Stimulated activated CD4-positive, alpha-beta T cell treated with anti-CD3 and anti-CD28 coated beads, Interleukin-15, amount 100 ng/mL, for 48 hours (primary cell): ENCODE data around the gene EYA4.

Experiments used
- DNase-seq, 2 donors: peaks; one replicate each; pipeline ENCODE4 v3.0.0-alpha.2; 2020; ENCODE audit warnings: low read depth in 2 of 2

The EYA4 gene

DNA sequence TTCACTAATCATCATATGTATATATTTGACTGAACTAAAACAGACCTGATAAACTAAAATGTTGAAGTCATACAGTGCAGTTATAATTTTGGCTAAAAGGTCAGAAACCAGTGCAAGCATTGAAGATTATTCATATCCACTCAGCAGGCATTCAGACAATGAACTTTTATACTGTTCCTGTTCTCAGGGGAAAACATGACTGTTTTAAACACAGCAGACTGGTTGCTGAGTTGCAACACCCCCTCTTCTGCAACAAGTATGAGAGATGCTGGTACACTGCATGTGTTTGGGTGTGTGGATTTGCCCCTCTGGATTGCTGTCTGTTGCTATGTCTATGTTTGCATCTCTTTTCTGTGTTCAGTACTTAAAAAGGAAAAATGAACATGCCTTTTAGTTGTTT lies 206.8 kb downstream of the EYA4 start:
- no peak for DNase-seq

DNA sequence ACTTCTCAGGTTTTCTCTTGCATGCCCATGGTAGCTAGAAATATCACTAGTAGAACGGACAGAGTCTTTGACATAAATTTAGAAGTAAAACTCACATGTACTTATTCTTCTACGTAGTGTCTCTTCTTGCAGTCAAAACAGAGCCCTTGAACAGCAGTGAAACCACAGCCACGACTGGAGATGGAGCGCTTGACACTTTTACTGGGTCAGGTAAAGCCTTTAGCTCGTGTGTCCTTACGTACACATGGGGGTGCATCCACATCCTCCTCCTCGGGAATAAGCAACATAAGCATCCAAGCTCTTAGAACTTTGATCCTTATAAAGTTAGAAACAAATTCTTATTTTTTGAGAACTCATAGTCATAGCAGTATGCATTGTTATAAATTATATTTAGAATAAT lies 215.3 kb downstream of the EYA4 start:
- DNase-seq: no peak

DNA sequence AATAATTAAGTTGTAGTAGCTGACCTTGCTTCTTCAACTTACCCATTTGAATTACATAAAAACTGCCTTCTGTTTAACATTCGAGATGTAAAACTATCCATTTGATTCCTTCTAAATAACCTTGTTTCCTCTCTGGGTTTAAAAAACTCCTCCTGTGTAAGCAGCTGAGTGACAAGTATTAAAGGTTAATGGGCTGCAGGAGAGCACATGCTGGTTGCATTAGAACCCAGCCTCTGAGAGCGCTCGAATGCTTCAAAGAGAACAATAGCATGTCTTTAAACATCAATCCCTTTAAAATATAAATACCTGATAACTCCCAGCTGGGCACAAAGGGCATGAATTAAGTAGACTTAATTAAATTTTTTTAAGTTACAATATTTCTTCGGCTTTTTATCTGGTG lies 215.8 kb downstream of the EYA4 start:
- no peak for DNase-seq

DNA sequence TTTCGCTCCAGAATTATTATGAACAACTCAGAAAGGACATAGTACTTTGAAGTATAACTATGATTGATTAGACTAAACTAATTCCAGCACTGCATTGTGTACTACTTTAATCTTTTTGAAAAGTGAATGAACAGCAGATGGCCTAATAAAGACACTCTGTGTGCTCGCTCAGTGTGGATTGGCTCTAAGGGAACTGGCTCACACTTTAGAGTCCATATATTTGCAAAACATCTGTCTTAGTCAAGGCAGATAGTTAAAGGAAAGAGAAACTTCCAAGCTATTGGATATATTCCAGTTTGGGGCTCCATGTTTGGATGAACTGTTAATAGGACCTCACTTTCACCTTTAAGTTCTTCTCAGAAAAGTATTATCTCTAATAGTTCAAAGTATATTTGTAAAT lies 218.9 kb downstream of the EYA4 start:
- no peak for DNase-seq

DNA sequence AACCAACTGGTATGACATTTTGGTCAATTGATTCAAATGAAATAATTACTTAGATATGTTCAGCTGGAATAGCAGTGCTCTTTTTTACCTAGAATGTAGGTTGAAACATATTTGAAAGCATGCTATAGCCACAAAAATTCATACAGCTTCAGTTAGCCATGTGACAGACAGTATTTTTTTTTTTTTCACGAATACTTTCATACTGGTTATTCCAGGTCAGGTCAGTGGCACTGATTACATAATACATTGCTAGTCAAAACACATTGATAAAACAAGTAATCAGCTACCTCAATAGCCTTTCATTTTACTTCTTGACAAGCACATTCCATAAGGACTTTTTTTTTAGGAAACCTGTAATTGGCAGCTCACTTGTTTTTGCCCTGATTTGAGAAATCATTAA lies 222.6 kb downstream of the EYA4 start:
- DNase-seq: no peak

DNA sequence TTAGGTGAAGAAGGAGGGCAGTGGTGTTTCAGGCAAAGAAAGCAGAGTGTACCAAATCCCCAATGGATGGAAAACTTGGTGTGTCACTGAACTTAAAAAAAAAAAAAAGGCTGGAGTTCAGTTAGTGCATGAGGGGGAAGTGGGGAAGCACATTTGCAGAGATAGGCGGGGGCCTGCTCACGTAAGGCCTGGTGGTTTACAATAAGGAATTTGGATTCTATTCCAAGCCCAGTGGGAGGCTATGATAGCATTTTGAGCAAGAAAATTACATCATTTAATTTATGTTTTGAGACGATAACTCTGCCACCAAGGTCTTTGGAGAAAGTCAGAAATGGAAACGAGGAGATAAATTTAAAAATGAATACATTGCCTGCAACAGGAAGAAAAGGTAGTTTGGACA lies 225.5 kb downstream of the EYA4 start:
- no peak for DNase-seq

DNA sequence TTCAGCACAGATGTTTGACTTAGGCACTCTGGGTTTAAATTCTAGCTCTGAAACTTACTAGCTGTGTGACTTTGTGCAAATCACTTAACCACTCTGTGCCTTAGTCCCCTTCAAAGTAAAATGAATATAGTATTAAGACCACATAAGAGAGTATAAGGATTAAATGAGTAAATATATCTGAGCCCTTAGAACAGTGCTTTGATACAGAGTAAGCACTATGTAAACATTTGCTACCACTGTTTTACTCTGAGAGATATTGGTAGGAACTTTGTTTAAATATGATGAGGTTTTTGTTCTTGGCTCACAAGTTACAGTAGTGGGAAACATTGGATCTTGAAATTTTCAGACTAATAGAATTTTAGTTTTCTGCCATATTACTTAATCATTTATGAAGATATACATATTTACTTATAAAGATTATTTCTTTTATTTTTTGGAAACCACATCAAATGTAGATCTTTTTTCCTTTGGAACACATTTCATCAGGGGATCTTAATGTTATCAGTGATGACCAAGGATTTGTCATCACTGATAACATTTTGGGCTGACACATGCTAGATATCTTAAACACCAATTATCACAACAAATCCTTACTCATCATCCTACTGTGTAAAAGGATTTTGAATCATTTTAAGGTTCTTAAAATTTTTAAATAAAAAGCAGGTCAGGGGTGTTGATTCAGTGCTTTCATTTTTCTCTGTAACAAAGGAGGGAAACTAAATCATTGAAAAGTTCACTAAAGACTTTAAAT lies 226.2 kb downstream of the EYA4 start:
- DNase-seq: no peak

DNA sequence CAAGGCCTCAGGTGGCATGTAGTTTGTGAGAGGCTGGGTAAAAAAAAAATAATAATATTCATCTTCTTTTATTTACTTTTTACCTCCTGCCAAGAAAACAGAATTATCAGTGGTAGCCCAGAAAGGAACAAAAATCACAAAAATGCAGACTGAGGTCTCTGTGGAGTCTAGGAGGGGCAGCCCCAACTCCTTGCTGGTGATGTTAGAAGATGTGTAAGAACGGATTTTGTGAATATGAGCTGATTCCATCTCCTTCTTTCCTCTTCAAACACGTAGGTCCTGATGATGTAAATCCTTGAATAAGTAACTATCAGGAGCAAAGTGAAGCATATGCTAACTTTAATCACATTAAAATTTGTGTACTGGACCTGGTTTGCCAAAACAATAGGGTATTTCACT lies 226.8 kb downstream of the EYA4 start:
- DNase-seq: no peak

DNA sequence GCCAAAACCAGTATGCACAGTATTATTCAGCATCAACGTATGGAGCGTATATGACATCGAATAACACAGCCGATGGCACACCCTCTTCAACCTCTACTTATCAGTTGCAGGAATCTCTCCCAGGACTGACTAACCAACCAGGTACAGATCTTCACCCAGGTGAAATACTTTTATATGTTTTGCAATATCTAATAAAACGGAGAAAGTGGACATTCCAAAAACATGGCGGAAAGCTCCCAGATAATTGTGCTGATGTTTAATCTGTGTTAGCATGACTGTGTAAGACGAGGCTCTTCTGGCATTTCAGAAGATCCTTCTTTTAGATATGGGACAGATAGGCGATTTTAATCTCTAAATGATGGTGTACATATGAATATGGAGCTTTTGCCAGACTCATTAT lies 227.4 kb downstream of the EYA4 start:
- DNase-seq: no peak

DNA sequence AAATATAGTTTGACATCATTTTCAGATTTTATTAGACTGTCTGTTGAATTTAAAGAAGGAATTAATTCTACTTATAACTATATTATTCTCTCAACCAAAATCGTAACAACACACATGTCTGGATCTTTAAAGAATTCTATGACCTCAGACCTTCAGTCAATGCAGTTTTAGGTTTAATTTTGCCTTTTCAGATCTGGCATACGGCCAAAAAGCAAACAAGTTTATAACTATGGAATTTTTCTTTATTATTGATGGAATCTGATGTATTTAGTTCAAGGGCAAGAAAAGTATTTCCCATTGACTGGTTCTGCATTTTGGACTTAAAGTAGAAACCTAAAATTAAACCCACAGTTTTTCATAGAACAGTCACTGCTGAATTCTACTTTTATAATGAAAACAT lies 233.4 kb downstream of the EYA4 start:
- no peak for DNase-seq

DNA sequence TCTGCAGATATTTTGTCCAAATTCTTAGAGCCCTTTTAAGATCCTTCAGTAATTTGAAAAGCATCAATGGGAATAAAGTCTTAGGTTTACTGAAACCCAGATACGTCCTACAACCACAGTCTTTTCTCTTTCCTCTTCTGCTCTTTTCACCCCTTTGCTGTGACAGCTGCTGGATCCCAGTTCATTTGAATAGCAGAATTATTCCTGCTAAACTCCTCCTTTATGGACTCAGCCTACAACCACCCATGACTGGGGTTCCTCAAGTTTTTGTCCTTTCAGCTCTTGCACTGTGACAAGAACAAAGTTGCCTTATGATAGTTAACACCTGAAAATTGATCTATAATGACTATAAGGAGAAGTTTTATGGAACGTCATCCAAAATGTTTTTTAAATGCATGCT lies 237.5 kb downstream of the EYA4 start:
- DNase-seq: no peak

DNA sequence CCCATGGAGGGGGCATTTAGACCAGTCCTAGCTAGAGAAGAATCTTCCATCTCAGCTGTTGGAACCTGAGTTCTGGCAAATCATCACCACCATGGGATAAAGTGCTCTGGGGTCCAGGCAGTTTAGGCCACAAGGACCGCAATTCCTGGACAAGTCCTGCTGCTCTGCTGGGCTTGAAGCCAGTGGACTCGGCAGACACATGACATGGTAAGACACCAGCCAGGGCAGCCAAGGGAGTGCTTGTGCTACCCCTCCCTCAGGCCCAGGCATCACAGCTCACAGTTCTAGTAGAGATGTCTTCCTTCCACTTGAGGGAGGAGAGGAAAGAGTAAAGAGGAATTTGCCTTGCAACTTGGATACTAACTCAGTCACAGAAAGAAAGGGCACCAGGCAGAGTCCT lies 246.0 kb downstream of the EYA4 start:
- DNase-seq: no peak

DNA sequence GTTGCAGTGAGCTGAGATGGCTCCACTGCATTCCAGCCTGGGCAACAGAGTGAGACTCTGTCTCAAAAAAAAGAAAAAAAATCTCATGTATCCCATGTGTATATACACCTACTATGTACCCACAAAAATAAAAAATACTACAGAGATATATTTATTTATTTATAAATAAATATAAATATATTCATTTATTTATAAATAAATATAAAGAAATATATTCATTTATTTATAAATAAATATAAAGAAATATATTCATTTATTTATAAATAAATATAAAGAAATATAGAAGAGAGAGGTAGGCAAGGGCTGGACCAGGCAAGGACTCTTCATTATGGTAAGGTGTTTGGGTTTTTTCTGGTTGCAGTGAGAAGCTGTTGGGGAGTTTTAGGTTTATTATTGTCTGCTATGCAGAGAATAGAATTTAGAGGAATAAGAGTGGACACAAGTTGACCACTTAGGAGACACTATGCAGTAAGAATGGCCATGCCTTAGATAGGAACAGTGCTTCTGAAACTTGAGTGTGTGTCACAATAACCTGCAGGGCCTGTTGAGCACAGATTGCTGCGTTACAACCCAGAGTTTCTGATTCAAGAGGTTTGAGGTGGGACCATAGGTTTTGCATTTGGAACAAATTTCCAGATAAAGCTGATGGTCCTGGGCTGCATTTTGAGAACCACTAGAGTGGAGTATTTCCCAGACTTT lies 254.2 kb downstream of the EYA4 start:
- no peak for DNase-seq

DNA sequence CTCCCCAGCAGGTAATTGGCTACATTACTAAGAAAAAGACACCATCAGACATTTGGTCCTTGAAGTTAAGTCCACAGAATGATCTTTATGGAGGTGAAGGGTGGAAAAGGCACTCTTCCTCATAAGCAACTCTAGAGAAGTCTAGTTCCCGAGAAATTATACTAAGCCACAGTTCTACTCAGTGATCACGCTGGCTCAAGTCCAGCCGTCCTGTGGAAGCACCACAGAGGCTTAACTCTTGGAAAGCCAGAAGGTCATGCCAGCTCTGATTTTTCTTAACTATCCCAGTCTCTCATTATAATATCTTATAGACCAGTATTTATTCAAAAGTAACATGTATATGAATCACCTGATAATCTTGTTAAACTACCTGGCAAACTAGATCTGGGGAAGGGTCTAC lies 258.5 kb downstream of the EYA4 start:
- DNase-seq: no peak

DNA sequence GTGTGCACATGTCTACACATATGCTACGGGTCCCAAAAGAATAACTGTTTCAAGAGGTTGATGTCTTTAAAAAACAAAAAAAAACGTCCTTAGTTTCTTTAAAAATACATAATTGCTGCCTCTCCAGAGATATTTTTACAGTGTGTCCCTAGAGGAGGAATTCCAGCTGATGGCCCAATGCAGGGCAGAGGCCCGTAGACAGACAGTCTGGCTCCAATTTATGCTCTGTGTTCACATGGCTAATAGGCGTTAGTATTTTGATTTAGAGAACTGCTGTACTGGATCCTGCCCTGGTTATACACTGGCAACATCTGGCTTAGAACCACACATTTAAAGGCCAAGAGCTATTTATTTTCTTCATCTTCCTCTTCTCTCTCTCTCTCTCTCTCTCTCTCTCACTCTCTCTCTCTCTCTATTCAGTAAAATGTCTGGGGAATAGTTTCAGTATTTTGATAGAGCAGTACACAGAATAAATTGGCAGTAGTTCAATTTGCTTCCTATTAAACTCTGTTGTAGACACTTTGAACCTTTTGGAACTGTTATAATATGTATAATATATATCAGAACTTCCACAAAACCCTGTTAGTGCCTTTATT lies 260.6 kb downstream of the EYA4 start:
- DNase-seq: no peak

DNA sequence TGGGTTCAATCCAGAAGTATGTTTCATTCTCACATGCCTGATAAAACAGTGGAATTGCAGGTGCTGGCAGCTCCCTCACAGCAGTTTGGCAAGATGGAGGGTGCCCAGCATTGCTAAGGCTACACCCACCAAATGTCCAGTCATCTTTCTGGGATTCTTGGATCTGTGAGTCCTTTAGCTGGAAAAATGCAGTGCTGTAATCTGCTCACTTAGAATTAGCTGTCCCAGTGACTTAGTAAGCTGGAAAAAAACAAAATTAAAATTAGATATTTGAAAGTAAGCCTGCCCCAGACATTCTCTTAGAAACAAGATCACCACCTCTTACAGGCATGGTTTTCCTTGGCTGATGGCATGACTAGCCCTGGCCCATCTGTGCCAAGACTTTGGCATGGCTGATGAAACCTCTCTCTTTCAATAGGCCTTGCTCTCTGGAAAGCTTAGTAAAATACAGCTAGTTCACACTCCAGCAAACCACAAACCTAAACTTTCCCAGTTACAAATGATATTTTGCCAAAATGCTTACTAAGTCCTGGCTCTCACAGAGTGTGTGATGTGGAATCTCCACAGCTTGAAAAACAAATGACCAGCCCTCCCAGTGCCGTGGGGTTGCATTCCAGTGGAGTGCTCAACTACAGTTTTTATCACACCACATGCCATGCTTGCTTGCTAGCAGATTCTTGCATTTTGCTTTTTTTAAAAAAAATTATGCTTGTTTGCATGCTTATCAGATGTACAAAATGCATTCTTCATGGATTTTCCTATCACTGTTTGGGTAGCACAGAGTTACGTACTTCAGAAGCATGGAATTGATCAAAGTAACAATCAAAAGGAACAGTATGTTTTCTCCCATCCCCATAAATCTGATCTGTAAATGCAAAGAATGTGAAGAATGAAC lies 261.5 kb downstream of the EYA4 start:
- no peak for DNase-seq

DNA sequence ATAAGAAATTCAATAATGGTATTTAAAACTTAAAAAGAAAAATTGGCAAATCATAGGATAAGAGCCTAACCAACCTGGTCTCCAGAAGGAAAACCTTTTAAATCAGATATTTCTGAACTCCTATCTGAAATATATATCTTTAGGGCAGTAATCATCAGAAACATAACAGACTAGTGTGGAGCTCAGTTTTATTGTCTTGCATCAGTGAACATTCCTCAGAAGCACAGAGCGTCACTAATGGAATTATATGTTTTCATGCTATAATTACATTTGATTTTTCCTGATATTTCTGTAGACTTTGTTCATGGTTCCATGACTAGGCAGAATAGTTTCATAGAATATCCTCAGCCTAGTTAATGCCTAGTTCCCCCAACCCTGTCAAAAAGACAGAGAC lies 262.2 kb downstream of the EYA4 start:
- DNase-seq: no peak

DNA sequence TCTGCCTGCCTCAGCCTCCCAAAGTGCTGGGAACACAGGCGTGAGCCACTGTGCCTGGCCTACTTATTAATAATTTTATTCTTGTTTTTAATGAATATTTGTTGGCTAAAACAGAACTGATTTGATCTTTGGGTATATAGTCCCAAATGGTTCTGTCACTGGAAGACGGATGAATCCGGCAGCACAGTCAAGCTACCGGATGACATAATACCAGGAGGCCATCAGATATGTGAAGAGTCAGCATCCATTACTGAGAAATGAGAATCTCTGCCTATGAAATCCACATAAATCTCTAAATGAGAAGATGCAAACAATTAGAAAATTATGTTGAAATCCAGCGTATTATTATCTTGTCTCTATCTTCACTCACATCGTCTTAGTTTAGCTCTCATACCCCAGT lies 263.0 kb downstream of the EYA4 start:
- DNase-seq: no peak

DNA sequence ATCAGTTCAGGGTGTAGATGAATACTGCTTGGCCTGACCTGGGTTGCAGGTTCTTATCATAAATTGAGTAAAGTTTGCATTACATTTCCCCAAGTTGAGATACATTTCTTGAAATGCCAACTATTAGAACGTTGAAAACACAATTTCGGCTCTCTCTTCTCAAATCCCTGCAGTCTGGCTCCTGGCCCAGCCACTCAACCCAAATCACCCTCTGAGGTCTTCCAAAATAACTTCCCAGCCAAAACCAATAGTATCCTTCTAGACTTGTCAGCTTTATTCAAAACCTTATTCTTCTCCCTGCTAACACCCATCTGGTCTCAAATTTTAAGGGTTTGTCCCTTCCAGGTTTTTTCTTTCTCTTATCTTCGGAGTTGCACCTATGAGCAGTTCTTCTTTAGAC lies 263.6 kb downstream of the EYA4 start:
- no peak for DNase-seq

DNA sequence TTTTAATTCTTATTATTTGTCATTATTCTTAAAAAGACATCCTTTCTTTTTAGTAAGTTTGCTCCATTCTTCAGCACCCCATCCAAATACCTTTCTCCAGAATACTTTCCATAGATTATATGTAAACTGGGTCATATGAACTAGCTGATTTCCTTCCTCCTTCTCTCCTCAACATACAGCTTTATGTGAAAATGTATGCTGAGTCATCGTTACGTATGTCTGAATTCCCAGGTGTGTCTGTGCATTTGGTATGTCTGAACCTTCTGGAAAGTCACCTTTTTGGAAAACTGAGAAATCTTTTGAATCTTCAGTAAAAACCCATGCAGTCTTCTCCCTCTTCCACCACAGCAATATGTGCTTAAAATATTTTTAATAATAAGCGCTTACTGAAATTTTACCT lies 264.5 kb downstream of the EYA4 start:
- DNase-seq: no peak

DNA sequence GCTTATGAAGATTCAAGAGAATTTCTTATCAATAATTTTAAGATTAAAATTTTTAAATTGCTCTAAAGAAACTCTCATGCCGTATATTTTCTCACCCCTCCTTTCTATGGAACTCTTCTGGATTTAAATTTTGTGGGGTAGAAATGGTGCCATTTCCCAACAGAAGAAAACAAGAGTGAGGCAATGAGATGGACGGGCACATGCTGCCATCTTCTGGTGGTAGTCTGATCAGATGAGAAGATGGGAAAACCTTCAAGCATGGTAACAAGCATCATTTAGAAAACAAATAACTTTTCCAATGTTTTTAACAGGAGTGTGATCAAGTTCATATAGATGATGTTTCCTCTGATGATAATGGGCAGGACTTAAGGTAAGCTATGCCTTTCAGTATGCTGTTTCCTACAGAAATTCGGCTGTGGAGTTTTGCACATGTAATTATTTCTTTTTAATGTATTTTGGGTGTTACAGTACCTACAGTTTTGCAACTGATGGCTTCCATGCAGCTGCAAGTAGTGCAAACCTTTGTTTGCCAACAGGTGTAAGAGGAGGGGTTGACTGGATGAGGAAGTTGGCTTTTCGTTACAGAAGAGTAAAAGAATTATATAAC lies 271.4 kb downstream of the EYA4 start:
- DNase-seq: peak; percentile 1 to 9

DNA sequence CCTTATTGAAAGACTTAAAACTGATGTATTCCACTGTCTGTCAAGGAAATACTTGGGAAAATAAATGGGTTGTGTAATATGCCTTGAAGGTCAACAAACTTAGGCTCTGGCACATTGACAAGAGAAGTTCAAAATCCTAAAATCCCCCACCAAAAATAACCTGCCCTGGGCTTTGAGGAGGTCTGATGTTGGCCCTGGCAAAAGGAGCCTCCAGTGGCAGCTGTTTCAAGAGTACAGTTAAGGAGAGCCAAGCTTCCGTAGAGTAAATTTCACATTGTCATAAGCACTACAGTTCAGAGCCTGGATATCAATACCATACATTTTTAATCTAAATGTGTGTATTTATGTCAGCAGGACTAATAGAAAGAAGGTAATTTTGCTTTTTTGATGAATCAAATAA lies 282.7 kb downstream of the EYA4 start:
- no peak for DNase-seq
